ENCODE data around the gene RLN3.
A peak's percentile ranks its signal among the peaks of the same experiment; 100 is the strongest.

RLN3 gene

GRCh38 chr19:13979686-13980085 lies 48.3 kb upstream of the RLN3 start:
- Histone ChIP-seq H3K4me2 (ENCODE audit: low read depth, low read length, poor library complexity, severe bottlenecking) (no peak overlapping the region), H4K20me1 (ENCODE audit: insufficient read depth, low read length, poor library complexity, severe bottlenecking) (no peaks in the 10 kb centered on the region), H3K4me3 (ENCODE audit: low read length, poor library complexity, severe bottlenecking) (no peak overlapping the region), H3K9me2 (replicated peaks; ENCODE audit: low read depth, low read length) (no peaks in the 10 kb centered on the region), H3K27me3 (ENCODE audit: insufficient read depth, low read length, poor library complexity, severe bottlenecking) (no peaks in the 10 kb centered on the region), H3K79me2 (ENCODE audit: insufficient read depth, low read length) (no peaks in the 10 kb centered on the region), H2AFZ (ENCODE audit: low read length) (no peak overlapping the region), H3K9me3 (ENCODE audit: insufficient read depth, low read depth, low read length) (no peaks in the 10 kb centered on the region), H3K36me3 (ENCODE audit: insufficient read depth, low read length) (no peaks in the 10 kb centered on the region), H3F3A (ENCODE audit: low read depth) (no peaks in the 10 kb centered on the region), H3K9ac (ENCODE audit: low read depth, low read length, poor library complexity, severe bottlenecking) (no peak overlapping the region), H3K4me1 (ENCODE audit: insufficient read depth, low read length, poor library complexity, severe bottlenecking) (peaks cover 37% of the 10 kb centered on the region)
- TF ChIP-seq EZH2phosphoT487 (IDR thresholded peaks at IDR 0.05; ENCODE audit: borderline replicate concordance) (no peak), CTCF (conservative IDR thresholded peaks at IDR 0.05; ENCODE audit: low read length) (no peak)

- H3K79me2 ChIP-seq (ENCODE audit: insufficient read depth, low read length): no peaks in the 10 kb centered on the region
- no peaks in the 10 kb centered on the region for H3K36me3 ChIP-seq (ENCODE audit: insufficient read depth, low read length)
- no peak overlapping the region for H3K4me2 ChIP-seq (ENCODE audit: low read depth, low read length, poor library complexity, severe bottlenecking)
- no peaks in the 10 kb centered on the region for H4K20me1 ChIP-seq (ENCODE audit: insufficient read depth, low read length, poor library complexity, severe bottlenecking)
- H3K4me3 ChIP-seq (ENCODE audit: low read length, poor library complexity, severe bottlenecking): no peak overlapping the region
- H3K9ac ChIP-seq (ENCODE audit: low read depth, low read length, poor library complexity, severe bottlenecking): no peak overlapping the region
- H3K9me2 ChIP-seq (replicated peaks; ENCODE audit: low read depth, low read length): no peaks in the 10 kb centered on the region
- TF ChIP-seq CTCF (conservative IDR thresholded peaks at IDR 0.05; ENCODE audit: low read length): no peak
- no peak for TF ChIP-seq EZH2phosphoT487 (IDR thresholded peaks at IDR 0.05; ENCODE audit: borderline replicate concordance)
- no peaks in the 10 kb centered on the region for H3K27me3 ChIP-seq (ENCODE audit: insufficient read depth, low read length, poor library complexity, severe bottlenecking)
- no peaks in the 10 kb centered on the region for H3F3A ChIP-seq (ENCODE audit: low read depth)
- H3K4me1 ChIP-seq (ENCODE audit: insufficient read depth, low read length, poor library complexity, severe bottlenecking): peaks cover 43% of the 10 kb centered on the region
- H2AFZ ChIP-seq (ENCODE audit: low read length): no peak overlapping the region
- H3K9me3 ChIP-seq (ENCODE audit: insufficient read depth, low read depth, low read length): no peaks in the 10 kb centered on the region
Measured at GRCh38 chr19:13980340-13980739, 47.6 kb upstream of the RLN3 start.

- TF ChIP-seq CTCF (conservative IDR thresholded peaks at IDR 0.05; ENCODE audit: low read length): no peak
- no peak for TF ChIP-seq EZH2phosphoT487 (IDR thresholded peaks at IDR 0.05; ENCODE audit: borderline replicate concordance)
- no peak overlapping the region for H2AFZ ChIP-seq (ENCODE audit: low read length)
- H3K9me3 ChIP-seq (ENCODE audit: insufficient read depth, low read depth, low read length): no peaks in the 10 kb centered on the region
- no peaks in the 10 kb centered on the region for H4K20me1 ChIP-seq (ENCODE audit: insufficient read depth, low read length, poor library complexity, severe bottlenecking)
- H3K9ac ChIP-seq (ENCODE audit: low read depth, low read length, poor library complexity, severe bottlenecking): peak overlapping the region; percentile 57
- H3K79me2 ChIP-seq (ENCODE audit: insufficient read depth, low read length): no peaks in the 10 kb centered on the region
- peaks cover 50% of the 10 kb centered on the region for H3K4me1 ChIP-seq (ENCODE audit: insufficient read depth, low read length, poor library complexity, severe bottlenecking)
- H3K9me2 ChIP-seq (replicated peaks; ENCODE audit: low read depth, low read length): no peaks in the 10 kb centered on the region
- H3K4me2 ChIP-seq (ENCODE audit: low read depth, low read length, poor library complexity, severe bottlenecking): peak overlapping the region; percentile 50
- no peak overlapping the region for H3K4me3 ChIP-seq (ENCODE audit: low read length, poor library complexity, severe bottlenecking)
- no peaks in the 10 kb centered on the region for H3K36me3 ChIP-seq (ENCODE audit: insufficient read depth, low read length)
- no peaks in the 10 kb centered on the region for H3F3A ChIP-seq (ENCODE audit: low read depth)
- no peaks in the 10 kb centered on the region for H3K27me3 ChIP-seq (ENCODE audit: insufficient read depth, low read length, poor library complexity, severe bottlenecking)
Measured at GRCh38 chr19:13981021-13981420, 46.9 kb upstream of the RLN3 start.

Measured in Loucy (cell line).